ENCODE data around the gene SESN1.

The SESN1 gene

GRCh38 chr6:109058620-109059019 lies 36.0 kb downstream of the SESN1 start:
- no peak for DNase-seq

- no peak for DNase-seq
Measured at GRCh38 chr6:109056661-109057060, 38.0 kb downstream of the SESN1 start.

GRCh38 chr6:109055771-109056235 lies 38.8 kb downstream of the SESN1 start:
- no peak for DNase-seq

- DNase-seq = no peak
Measured at GRCh38 chr6:109053336-109053735, 41.3 kb downstream of the SESN1 start.

- no peak for DNase-seq
Measured at GRCh38 chr6:109052852-109053251, 41.8 kb downstream of the SESN1 start.

DNA sequence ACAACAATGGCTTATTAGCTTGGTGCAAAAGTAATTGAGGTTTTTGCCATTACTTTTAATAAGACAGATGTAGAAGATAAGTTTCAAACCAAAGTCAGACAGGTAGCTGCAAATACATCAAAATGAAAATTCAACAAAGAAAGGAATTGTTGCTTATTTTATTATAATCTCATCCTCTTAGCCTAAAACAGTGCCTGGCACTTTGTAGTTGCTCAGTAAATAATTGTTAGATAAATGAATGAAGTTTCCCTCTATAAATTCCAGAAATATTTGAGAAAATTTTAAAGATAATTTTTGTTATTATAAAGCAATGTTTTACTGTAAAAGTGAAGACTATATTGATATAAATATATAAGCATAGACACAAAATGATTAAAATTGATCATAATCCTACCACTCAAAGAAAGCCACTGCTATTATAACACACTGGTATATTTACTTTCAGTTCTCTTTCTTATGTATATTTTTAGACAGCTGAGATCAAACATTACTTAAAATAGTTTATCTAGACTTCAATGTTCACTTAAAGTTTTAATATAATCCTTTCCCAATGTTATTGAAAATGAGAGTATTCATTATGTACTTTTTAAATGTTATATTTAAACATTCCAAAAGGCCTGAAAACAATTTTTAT lies 42.5 kb downstream of the SESN1 start:
- no peak for DNase-seq

GRCh38 chr6:109051301-109052017 lies 43.2 kb downstream of the SESN1 start:
- DNase-seq = no peak

GRCh38 chr6:109050447-109051102 lies 44.1 kb downstream of the SESN1 start:
- no peak for DNase-seq

DNA sequence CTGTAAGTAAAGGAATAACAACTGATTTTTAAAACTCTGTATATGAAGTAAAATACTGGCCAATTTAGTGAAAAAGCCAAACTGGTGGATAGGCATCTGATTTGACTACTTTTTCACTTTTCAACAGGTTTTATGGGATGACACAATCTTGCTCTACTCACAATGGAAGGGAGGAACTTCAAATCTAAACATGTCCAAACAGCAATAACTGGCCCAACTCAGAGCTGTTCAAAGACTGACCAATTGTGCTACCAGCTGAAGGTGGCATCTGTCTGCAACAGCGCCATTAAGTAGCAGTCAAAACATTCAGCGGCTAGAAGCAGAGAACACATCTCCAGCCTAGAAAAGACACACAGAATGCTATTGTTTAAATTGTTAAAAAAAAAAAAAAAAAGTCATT lies 44.6 kb downstream of the SESN1 start:
- DNase-seq = no peak

DNA sequence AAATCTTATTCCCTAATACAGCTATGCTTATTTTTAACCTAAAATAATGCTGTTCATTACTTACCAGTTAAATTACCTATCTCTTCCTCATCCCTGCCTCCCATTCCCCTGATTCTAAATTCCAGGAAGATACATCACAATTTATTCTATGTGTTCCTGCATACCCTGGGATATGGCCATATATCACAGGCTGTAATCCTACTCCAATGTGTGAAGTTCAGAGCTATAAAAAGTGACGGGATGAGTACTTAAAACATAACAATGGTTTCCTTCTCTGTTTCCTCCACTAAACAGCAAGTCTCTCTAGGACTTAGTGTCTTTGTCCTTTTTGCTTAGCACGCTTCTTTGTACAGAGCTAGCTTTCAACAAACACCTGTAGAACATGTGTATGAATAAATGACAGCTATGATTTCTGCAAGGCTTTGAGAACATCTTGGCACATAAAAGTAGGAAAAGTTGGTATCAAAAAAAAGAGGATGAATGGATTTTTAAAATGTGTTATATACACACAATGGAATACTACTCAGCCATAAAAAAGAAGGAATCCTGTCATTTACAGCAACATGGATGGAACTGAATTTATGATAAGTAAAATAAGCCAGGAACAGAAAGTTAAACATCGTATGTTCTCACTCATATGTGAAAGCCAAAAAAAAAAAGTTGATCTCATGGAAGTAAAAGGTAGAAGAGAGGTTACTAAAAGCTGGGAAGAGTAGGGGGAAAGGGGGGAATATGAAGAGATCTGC lies 45.8 kb downstream of the SESN1 start:
- no peak for DNase-seq

DNA sequence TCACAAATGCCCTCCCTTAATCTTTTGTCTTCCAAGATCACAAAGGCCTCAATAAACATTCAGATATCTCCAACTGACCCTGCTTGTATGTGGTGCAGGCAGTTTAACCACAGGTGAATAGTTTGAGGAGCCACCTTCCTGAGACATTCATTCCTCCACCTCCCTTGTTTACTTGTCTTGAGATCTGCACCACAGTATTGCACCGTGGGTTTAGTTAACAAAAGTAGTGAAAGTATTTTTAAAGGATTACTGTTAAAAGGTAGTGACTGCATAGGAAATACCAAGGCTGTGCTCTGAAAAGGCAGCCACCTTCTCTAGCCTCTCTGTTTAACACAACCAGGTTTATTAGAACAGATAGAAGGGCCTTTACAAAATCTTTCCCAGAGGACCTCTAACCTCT lies 46.5 kb downstream of the SESN1 start:
- DNase-seq = no peak

DNA sequence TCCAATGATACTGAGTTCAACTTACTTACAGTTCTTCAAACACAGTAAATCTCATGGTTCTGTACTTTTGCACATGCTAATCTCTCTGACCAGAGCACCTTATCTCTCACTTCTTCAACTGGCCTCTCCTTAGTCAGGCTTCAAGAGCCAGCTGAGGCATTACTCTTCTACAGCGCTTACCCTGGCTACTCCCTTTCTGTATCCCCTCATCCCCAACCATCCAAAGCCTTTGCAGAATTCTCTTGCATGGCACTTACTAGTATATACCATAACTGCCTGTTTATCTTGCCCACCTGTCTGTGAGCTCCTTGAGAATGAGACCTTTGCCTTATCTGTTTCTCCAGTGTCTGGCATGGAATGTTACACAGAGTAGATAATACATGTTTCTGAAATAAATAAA lies 49.2 kb downstream of the SESN1 start:
- no peak for DNase-seq

- no peak for DNase-seq
Measured at GRCh38 chr6:109039795-109040194, 54.9 kb downstream of the SESN1 start.

- no peak for DNase-seq
Measured at GRCh38 chr6:109038837-109039398, 55.7 kb downstream of the SESN1 start.

DNA sequence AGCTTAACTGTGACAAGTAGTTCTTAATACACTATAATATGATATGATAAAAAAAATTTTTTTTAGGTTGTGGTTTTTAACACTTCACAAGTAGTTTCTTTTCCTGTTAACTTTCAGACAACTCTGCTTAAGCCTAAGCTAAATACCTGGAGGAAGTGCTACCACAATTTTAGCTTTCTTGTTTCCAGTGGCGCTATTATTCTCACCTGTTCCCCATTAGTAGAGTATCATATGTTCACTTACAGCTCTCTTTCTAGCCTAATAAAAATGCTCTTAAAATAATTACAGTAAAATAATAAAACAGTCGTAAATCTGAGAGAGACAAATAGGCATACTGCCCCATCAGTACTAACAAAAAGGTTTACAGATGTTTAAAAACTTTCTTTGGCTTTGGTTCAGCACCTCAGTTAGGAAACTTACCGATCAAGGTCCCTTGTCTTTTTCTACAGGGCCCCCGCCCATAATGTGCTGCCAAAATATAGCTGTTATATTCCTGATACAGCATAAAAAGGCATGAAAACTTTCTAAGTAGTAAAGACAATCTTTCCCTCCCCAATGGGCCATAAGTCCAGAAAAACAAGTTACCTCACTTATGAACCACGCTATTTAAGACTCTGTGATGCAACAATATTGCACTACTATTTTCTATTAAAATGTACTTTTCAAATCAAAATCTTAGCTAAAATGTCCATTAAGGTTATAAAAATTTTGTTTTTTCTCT lies 57.9 kb downstream of the SESN1 start:
- no peak for DNase-seq

DNA sequence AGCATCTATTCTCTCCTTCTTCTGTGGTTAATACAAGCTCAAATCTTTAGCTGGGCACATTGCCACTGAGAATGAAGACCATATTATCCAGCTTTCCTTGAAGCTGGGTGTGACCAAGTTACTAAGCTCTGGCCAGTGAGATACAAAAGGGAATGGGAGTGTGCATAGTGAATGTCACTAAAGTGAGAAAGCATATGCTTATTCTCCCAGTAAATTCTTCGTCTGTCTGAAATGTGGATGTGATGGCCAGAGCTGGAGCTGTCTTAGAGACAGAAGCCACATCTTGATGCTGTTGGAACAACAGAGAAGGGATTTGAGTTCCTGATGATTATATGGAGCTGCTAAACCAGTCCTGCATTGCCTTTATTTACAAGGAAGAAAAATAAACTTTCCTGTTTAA lies 60.1 kb downstream of the SESN1 start:
- no peak for DNase-seq

GRCh38 chr6:109033655-109034054 lies 61.0 kb downstream of the SESN1 start:
- DNase-seq = no peak

- DNase-seq = no peak
Measured at GRCh38 chr6:109031416-109031815, 63.2 kb downstream of the SESN1 start.

DNA sequence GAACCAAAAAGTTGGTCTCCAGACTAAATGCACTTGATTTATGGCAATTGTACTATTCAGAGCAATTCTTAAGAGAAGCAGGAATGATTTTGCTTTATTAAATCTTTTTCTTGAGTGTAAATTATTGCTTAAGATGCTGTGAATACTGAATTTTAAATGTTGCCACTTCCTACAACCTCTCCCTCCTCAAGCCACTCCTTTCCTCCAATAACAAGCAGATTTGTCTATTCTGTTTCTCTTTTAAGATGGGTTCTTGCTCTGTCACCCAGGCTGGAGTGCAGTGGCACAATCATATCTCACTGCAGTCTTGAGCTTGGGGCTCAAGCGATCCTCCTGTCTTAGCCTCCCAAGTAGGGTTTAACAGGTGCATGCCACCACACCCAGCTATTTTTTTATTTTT lies 65.3 kb downstream of the SESN1 start:
- no peak for DNase-seq

GRCh38 chr6:109028439-109028838 lies 66.2 kb downstream of the SESN1 start:
- no peak for DNase-seq

- no peak for DNase-seq
Measured at GRCh38 chr6:109027964-109028363, 66.7 kb downstream of the SESN1 start.

GRCh38 chr6:109025639-109026038 lies 69.0 kb downstream of the SESN1 start:
- no peak for DNase-seq

Data from left hindlimb (tissue), 1 donor.